Lower leg skin (tissue), 3 donors: ENCODE results near the gene OLFML1.

Source experiments
- CTCF ChIP-seq, 3 donors: fragments of 450-650 bp; IDR thresholded peaks; one replicate each; pipeline ENCODE4 v1.5.1; 2016; ENCODE audit warnings: antibody characterized with exemption in 3 of 3, mild to moderate bottlenecking in 3 of 3, moderate library complexity in 2 of 3
- POLR2A ChIP-seq, 2 donors: fragments of 450-650 bp; IDR thresholded peaks; one replicate each; pipeline ENCODE4 v1.6.1; 2016 to 2017; ENCODE audit warnings: antibody characterized with exemption in 2 of 2, mild to moderate bottlenecking in 1 of 2, moderate library complexity in 1 of 2

GRCh38 chr11:7536100-7536499 lies 50.8 kb downstream of the OLFML1 start:
- TF ChIP-seq CTCF (IDR thresholded peaks at IDR 0.05) (no peak), POLR2A (IDR thresholded peaks at IDR 0.05) (no peak)
